AG10803 (cell line): ENCODE measurements around the gene TDRD1.

Experiments
- DNase-seq: peaks from one replicate; pipeline ENCODE4 v3.0.0; 2010; ENCODE audit warnings: low read depth
- H3K4me3 ChIP-seq: 2 replicates; pipeline ENCODE4 v1.5.1; 2011; ENCODE audit warnings: mild to moderate bottlenecking, low read length, control low read depth
- CTCF ChIP-seq: conservative IDR thresholded peaks from 2 replicates; pipeline ENCODE4 v1.5.1; 2011; ENCODE audit warnings: mild to moderate bottlenecking, low read length, control low read depth, inconsistent platforms

TDRD1 gene

GRCh38 chr10:114223066-114223465 is 43.9 kb downstream of the TDRD1 start:
- no peak for TF ChIP-seq CTCF
- DNase-seq = no peak
- H3K4me3 ChIP-seq = no peak overlapping the region

GRCh38 chr10:114228156-114228555 is 49.0 kb downstream of the TDRD1 start:
- no peak for TF ChIP-seq CTCF
- no peak for DNase-seq
- H3K4me3 ChIP-seq = no peak overlapping the region

GRCh38 chr10:114232561-114233176 is 53.5 kb downstream of the TDRD1 start:
- no peak for TF ChIP-seq CTCF
- DNase-seq = no peak
- no peak overlapping the region for H3K4me3 ChIP-seq

GRCh38 chr10:114233482-114233881 is 54.3 kb downstream of the TDRD1 start:
- no peak for DNase-seq
- H3K4me3 ChIP-seq = no peak overlapping the region
- TF ChIP-seq CTCF = no peak

GRCh38 chr10:114234132-114234531 is 55.0 kb downstream of the TDRD1 start:
- H3K4me3 ChIP-seq = no peak overlapping the region
- no peak for TF ChIP-seq CTCF
- DNase-seq = no peak

- no peak within 1 kb of the TSS for H3K4me3 ChIP-seq
- no peak for DNase-seq
- no peak for TF ChIP-seq CTCF
Observed at GRCh38 chr10:114239117-114239993, 60.2 kb downstream of the TDRD1 start, which contains the start of gene VWA2. Gene VWA2 (plus strand): TSS chr10:114239254. CDS start chr10:114248714, 9,460 bp downstream.

GRCh38 chr10:114239994-114240345 is 60.8 kb downstream of the TDRD1 start:
- DNase-seq = no peak
- no peak for TF ChIP-seq CTCF
- H3K4me3 ChIP-seq = no peak overlapping the region
